GM18511 (cell line): Measurements from ENCODE around the gene PHYHD1.
A peak's percentile ranks its signal among the peaks of the same experiment; 100 is the strongest.
"Not testable (repeated sequence)": the region's sequence is repeated elsewhere in the genome, so short reads cannot be mapped to it uniquely, and the experiment has no call there.

Experiments used
- ATAC-seq: cut with Tn5 transposase; IDR thresholded peaks from one replicate; pipeline ENCODE4 v1.9.1; 2021; ENCODE audit warnings: mild to moderate bottlenecking, moderate library complexity; ENCODE audit not compliant: unreplicated experiment

Gene PHYHD1

GRCh38 chr9:128947527-128948301, 26.9 kb downstream of the PHYHD1 start, which contains the start of the genes DOLK and NUP188:
DOLK (minus strand) TSS chr9:128947603; CDS start chr9:128947303, 300 bp downstream.
NUP188 (plus strand) TSS chr9:128947699; CDS start chr9:128947720, 21 bp downstream.
- peak; percentile 80 for ATAC-seq

- not testable (repeated sequence) for ATAC-seq
Measured at GRCh38 chr9:128961403-128961802, 40.6 kb downstream of the PHYHD1 start.

GRCh38 chr9:128969491-128969890, 48.7 kb downstream of the PHYHD1 start:
- no peak for ATAC-seq

GRCh38 chr9:128972956-128973355, 52.2 kb downstream of the PHYHD1 start:
- ATAC-seq: no peak

GRCh38 chr9:128979111-128979510, 58.3 kb downstream of the PHYHD1 start:
- ATAC-seq: no peak

- no peak for ATAC-seq
Measured at GRCh38 chr9:128983536-128983935, 62.8 kb downstream of the PHYHD1 start.

- ATAC-seq: no peak
Measured at GRCh38 chr9:128986671-128987070, 65.9 kb downstream of the PHYHD1 start.

- ATAC-seq: no peak
Measured at GRCh38 chr9:128987805-128988204, 67.0 kb downstream of the PHYHD1 start.
